Activated T-cell treated with anti-CD3 and anti-CD28 coated beads, Interleukin-2, amount 50 U/mL, for 48 hours (primary cell): ENCODE data around the gene PKLR.

ENCODE experiments used
- DNase-seq, 2 experiments: peaks; one replicate each; pipeline ENCODE4 v3.0.0-alpha.2; 2020

Gene PKLR

GRCh38 chr1:155301342-155301841 is at the start of gene PKLR:
PKLR (minus strand) TSS chr1:155301438; CDS start chr1:155301395, 43 bp downstream.
- DNase-seq = no peak

GRCh38 chr1:155342842-155343241 is 41.6 kb upstream of the PKLR start:
- DNase-seq = no peak

GRCh38 chr1:155339515-155340097 is 38.4 kb upstream of the PKLR start:
- no peak for DNase-seq

GRCh38 chr1:155334962-155335361 is 33.7 kb upstream of the PKLR start:
- DNase-seq = no peak

GRCh38 chr1:155329980-155330598 is 28.9 kb upstream of the PKLR start:
- DNase-seq = no peak

- peak in 1 of 2 experiments; percentile 2 for DNase-seq
Observed at GRCh38 chr1:155328856-155329255, 27.6 kb upstream of the PKLR start.

- no peak for DNase-seq
Observed at GRCh38 chr1:155327981-155328380, 26.7 kb upstream of the PKLR start.

- DNase-seq = no peak
Observed at GRCh38 chr1:155326631-155327037, 25.4 kb upstream of the PKLR start.

GRCh38 chr1:155326020-155326526 is 24.8 kb upstream of the PKLR start:
- DNase-seq = no peak

- no peak for DNase-seq
Observed at GRCh38 chr1:155325603-155325893, 24.3 kb upstream of the PKLR start.

- DNase-seq = peak in 1 of 2 experiments; percentile 58
Observed at GRCh38 chr1:155324717-155325602, 23.7 kb upstream of the PKLR start.

- DNase-seq = peak; percentile 94 to 95
Observed at GRCh38 chr1:155324037-155324716, 22.9 kb upstream of the PKLR start.

GRCh38 chr1:155323729-155324036 is 22.4 kb upstream of the PKLR start:
- DNase-seq = peak; percentile 91 to 92

- DNase-seq = peak; percentile 96 to 97
Observed at GRCh38 chr1:155322953-155323728, 21.9 kb upstream of the PKLR start.

GRCh38 chr1:155322571-155322952 is 21.3 kb upstream of the PKLR start:
- DNase-seq = no peak

GRCh38 chr1:155321639-155322503 is 20.6 kb upstream of the PKLR start:
- DNase-seq = peak in 1 of 2 experiments; percentile 39

- DNase-seq = peak; percentile 88
Observed at GRCh38 chr1:155320661-155321617, 19.7 kb upstream of the PKLR start, which contains the start of gene RUSC1. RUSC1 (plus strand) TSS chr1:155320894; CDS start chr1:155321774, 880 bp downstream.

GRCh38 chr1:155320252-155320651 is 19.0 kb upstream of the PKLR start:
- DNase-seq = no peak

- no peak for DNase-seq
Observed at GRCh38 chr1:155319536-155319935, 18.3 kb upstream of the PKLR start.

- no peak for DNase-seq
Observed at GRCh38 chr1:155318082-155318481, 16.8 kb upstream of the PKLR start.
